ENCODE measurements around the gene DHTKD1.
"Not testable (repeated sequence)": the region's sequence is repeated elsewhere in the genome, so short reads cannot be mapped to it uniquely, and the experiment has no call there.

The DHTKD1 gene

DNA sequence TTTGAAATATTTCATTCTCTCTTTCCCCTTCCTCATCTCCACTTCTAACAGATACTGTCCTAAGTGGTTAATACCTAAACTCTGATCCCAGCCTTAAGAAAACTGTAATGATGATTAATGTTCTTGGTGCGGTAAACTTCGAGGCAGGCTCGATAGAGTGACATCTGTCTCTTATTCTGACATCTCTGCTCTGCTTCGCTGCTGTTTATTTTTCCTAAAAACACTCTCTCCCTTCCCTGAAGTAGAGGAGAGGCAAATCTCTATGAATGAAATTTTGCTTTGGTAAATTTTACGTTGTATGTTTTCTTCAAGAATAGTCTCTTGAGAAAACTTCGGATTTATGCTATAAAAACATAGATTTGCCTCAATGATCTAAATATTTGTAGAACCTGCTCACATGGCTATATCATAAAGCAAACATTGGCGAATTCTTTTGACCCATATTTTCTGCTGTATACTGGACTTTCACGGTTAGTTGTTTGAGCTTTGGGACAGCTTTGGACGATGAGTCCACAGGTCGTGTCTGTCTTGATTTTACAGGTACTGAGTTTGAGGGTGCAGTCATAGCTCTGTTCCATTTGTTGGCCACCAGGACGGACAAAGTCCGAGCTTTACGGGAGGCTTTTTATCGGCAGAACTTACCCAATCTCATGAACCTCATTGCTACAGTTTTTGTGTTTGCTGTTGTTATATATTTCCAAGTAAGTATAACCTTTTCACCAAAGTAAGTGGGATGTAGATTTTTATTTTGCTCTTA is 87.8 kb downstream of the DHTKD1 start:
- DNase-seq = no peak

DNA sequence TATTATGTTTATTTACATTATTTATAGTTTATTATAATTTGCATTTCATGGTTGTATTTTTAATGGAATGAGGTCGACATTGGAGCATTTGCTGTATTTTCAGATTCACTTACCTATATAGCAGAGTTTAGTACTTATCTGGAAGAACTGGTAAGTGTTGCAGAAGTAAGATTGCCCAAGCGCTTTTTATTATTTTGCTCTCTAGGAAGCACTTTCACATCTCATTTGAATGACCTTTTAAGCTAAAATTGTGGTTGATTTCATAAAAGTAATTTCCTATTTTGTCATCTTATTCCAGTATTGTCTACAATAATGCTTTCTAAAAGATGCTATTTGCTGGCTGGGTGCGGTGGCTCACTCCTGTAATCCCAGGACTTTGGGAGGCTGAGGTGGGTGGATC is 89.4 kb downstream of the DHTKD1 start:
- DNase-seq = no peak

DNA sequence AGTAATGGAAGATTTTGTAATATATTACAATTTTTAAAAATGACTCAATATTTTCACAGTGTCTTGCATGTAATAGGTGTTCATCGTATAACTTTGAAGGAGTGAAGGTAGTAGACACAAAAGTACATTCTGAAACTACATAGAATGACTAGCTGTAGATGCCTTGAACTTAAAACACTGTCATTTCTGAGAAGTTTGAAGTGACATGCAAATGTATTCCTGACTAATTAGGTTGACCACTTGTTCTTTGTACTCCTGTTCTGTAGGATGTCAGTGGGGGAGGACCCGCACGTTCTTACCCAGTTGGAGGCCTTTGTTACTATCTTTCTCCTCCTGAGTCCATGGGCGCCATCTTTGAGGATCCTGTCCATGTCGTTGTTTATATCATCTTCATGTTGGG is 91.9 kb downstream of the DHTKD1 start:
- DNase-seq = no peak

DNA sequence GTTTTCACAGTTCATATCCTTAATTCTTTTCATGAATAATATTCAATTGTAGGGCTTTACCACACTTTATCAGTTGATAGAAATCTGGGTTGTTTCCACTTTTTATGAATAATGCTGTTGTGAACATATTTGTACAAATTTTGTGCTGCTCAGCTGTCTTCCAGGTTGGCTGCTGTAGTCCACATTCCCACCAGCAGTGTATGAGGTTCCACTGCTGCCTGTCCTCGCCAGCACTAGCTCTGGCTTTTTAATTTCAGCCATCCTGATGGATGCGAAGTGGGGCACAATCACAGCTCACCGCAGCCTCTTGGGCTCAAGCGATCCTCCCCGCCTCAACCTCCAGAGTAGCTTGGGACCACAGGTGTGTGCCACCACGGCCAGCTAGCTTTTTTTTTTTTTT is 94.2 kb downstream of the DHTKD1 start:
- DNase-seq = no peak

DNA sequence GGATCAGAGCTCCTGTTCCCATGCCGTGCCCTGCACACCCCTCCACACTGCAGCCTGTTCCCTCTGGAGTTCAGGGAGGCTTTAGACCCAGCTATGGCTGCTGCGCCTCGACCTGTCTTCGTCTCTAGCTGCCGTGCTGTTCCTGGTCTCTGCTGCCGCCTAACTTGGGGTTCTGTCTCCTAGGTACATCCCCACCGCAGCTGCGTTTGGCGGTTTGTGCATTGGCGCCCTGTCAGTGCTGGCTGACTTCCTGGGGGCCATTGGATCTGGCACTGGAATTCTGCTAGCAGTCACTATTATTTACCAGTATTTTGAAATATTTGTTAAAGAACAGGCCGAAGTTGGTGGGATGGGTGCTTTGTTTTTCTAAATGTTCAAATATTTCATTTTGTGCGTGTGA is 95.3 kb downstream of the DHTKD1 start:
- no peak for DNase-seq

DNA sequence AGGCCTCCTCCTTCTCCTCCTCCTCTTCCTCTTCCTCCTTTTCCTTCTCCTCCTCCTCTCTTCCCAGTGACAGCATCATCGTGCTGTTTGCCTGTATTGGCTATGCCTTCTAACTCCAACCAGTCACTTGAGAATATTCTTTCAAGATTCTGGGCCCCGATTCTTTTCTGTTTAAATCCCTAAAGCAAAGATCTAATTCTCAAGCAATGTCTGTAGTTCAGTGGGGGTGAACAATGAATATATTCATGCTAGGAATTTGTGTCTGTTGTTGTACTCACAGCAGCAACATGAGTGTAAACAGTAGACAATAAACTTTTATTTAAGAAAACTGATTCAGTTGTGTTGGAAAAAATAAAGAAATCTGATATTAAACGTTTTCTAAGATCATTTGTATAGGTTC is 96.3 kb downstream of the DHTKD1 start:
- peak in 1 of 2 donors; percentile 18 for DNase-seq

DNA sequence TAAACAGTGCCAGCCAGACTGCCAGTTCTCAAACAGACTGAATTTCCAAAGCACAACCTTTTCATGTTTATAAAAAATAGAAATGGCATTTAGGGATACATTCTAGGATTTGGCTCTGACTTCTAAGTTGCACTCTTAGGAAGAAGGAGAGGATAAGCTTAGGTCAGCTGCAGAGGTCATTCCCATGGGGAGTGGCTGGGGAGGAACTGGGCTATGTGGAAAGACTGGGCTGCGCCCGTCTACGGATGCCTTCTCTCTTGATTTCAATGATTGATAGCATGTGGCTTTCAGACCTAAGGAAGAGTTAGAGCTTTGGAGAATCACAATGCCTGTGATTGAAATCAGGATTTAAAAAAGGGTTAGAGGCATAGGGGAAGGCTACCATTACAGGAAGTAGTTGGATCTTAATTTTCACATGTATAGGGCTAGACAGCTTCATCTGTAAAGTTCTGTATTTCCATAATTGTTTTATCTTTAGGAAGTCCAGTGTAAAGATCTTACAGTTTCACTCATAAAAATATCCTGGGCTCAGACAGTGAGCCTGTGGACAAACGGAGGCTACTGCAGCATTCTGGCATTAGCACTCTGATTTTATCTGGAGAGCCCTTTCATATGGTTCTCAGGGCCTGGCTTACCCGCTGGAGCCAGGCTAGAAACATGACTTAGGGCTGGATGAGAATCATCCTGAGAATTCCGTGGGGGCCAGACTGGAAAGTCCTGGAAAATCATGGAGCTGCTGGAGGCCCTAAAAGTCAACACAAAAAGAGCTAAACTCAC is 97.4 kb downstream of the DHTKD1 start:
- no peak for DNase-seq

DNA sequence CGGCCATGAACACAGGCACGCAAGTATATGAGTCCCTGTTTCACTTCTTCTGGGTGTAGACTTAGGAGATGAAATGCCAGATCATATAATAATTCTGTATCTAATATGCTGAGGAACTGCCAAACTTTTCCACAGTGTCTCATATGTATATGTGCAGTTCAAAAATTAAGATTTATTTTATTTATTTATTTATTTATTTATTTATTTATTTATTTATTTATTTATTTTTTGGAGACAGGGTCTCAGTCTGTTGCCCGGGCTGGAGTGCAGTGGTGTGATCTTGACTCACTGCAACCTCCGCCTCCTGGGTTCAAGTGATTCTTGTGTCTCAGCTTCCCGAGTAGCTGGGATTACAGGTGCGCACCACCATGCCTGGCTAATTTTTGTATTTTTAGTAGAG is 102.8 kb downstream of the DHTKD1 start:
- not testable (repeated sequence) for DNase-seq

Data from hippocampal formation (tissue), 2 donors.